Hepatocyte (in vitro differentiated cells): ENCODE measurements around the gene JPH2.

Source experiments
- CTCF ChIP-seq: fragments of 200-600 bp; sonication (generic); IDR thresholded peaks from 2 replicates; pipeline ENCODE4 v1.5.1; 2016; ENCODE audit warnings: antibody characterized with exemption, mild to moderate bottlenecking; ENCODE audit not compliant: poor library complexity
- EZH2 ChIP-seq: fragments of 200-600 bp; sonication (generic); IDR thresholded peaks from 2 replicates; pipeline ENCODE4 v1.6.1; 2016; ENCODE audit warnings: antibody characterized with exemption, mild to moderate bottlenecking, borderline replicate concordance
- EZH2phosphoT487 ChIP-seq: fragments of 200-600 bp; sonication (generic); IDR thresholded peaks from one replicate; pipeline ENCODE4 v1.6.1; 2018; ENCODE audit warnings: antibody characterized with exemption, mild to moderate bottlenecking, low read depth, moderate library complexity; ENCODE audit not compliant: unreplicated experiment, severe bottlenecking

- TF ChIP-seq CTCF: no peak
- TF ChIP-seq EZH2: no peak
- no peak for TF ChIP-seq EZH2phosphoT487
Measured at GRCh38 chr20:44204156-44204831, 17.3 kb upstream of the JPH2 start.
